ENCODE results near the gene NDRG4. TPM values are rescaled to one million over a fixed set of nuclear protein-coding genes. Genes with fewer than 3 reads are reported as not detected.

The NDRG4 gene
- total and polyA plus RNA-seq, 2 donors (not counting 1 experiment from before 2014, with no cell fraction given), result 0.96 to 1.1 TPM

- no peak for TF ChIP-seq EZH2 (IDR thresholded peaks at IDR 0.05; ENCODE audit: borderline replicate concordance, insufficient read depth, low read depth, low read length, poor library complexity, severe bottlenecking)
- TF ChIP-seq CTCF (IDR thresholded peaks at IDR 0.05), result no peak
- no peak for ATAC-seq (ENCODE audit: low read depth)
- Histone ChIP-seq H3K4me3 (ENCODE audit: control extremely low read depth in 1 of 5, extremely low read depth in 1 of 5, insufficient read depth in 1 of 5, low read depth in 2 of 5, low read length in 4 of 5) (no peak overlapping the region), H2AFZ (ENCODE audit: insufficient read depth, low read depth, low read length, poor library complexity, severe bottlenecking) (no peak overlapping the region), H3K27me3 (replicated peaks in 1 of 4; ENCODE audit: control extremely low read depth in 1 of 4, control insufficient read depth in 3 of 4, insufficient read depth in 4 of 4, low read length in 3 of 4) (peaks cover 0 to 43% (median 14%) of the 10 kb centered on the region in 4 experiments), H3K79me2 (ENCODE audit: control insufficient read depth, insufficient read depth, low read length) (no peaks in the 10 kb centered on the region), H3K4me1 (ENCODE audit: control insufficient read depth in 2 of 2, insufficient read depth in 2 of 2, low read length in 2 of 2) (peaks cover 12 to 14% of the 10 kb centered on the region in 2 donors), H3K27ac (ENCODE audit: low read length in 2 of 2) (no peak overlapping the region), H3K4me2 (replicated peaks; ENCODE audit: low read depth, low read length, poor library complexity, severe bottlenecking) (no peak overlapping the region), H3K9ac (ENCODE audit: low read length) (no peak overlapping the region), H4K20me1 (ENCODE audit: control insufficient read depth, insufficient read depth, low read length, poor library complexity, severe bottlenecking) (no peaks in the 10 kb centered on the region), H3K36me3 (replicated peaks in 1 of 2; ENCODE audit: control extremely low read depth in 1 of 2, control insufficient read depth in 1 of 2, extremely low read depth in 1 of 2, insufficient read depth in 2 of 2, low read length in 1 of 2) (no peaks in the 10 kb centered on the region), H3K9me3 (ENCODE audit: control extremely low read depth in 1 of 3, control insufficient read depth in 2 of 3, insufficient read depth in 1 of 3, low read length in 2 of 3) (no peaks in the 10 kb centered on the region)
- POLR2A ChIA-PET, result no interaction called here
- intact Hi-C loops (cut with micrococcal nuclease), result no loop called here
- Mint-ChIP-seq H3K27me3 (peaks cover 48% of the 10 kb centered on the region), H3K27ac (no peak overlapping the region), H3K9me3 (ENCODE audit: insufficient read depth) (no peaks in the 10 kb centered on the region), H3K4me3 (peak overlapping the region; percentile 35), H3K4me1 (peaks cover 11% of the 10 kb centered on the region)
- CTCF ChIA-PET, result no interaction called here
- DNase-seq, result no peak
- 79% methylated on average over 2 of the region's 3 CpGs for WGBS (ENCODE audit: insufficient coverage)
Measured at GRCh38 chr16:58466396-58466795, 33.5 kb upstream of the NDRG4 start.

GRCh38 chr16:58467905-58468304 lies 32.0 kb upstream of the NDRG4 start:
- Histone ChIP-seq H2AFZ (ENCODE audit: insufficient read depth, low read depth, low read length, poor library complexity, severe bottlenecking) (no peak overlapping the region), H3K36me3 (replicated peaks in 1 of 2; ENCODE audit: control extremely low read depth in 1 of 2, control insufficient read depth in 1 of 2, extremely low read depth in 1 of 2, insufficient read depth in 2 of 2, low read length in 1 of 2) (no peaks in the 10 kb centered on the region), H3K4me3 (ENCODE audit: control extremely low read depth in 1 of 5, extremely low read depth in 1 of 5, insufficient read depth in 1 of 5, low read depth in 2 of 5, low read length in 4 of 5) (no peak overlapping the region), H3K4me2 (replicated peaks; ENCODE audit: low read depth, low read length, poor library complexity, severe bottlenecking) (no peak overlapping the region), H4K20me1 (ENCODE audit: control insufficient read depth, insufficient read depth, low read length, poor library complexity, severe bottlenecking) (no peaks in the 10 kb centered on the region), H3K9me3 (ENCODE audit: control extremely low read depth in 1 of 3, control insufficient read depth in 2 of 3, insufficient read depth in 1 of 3, low read length in 2 of 3) (no peaks in the 10 kb centered on the region), H3K4me1 (ENCODE audit: control insufficient read depth in 2 of 2, insufficient read depth in 2 of 2, low read length in 2 of 2) (peaks cover 11 to 14% of the 10 kb centered on the region in 2 donors), H3K27me3 (replicated peaks in 1 of 4; ENCODE audit: control extremely low read depth in 1 of 4, control insufficient read depth in 3 of 4, insufficient read depth in 4 of 4, low read length in 3 of 4) (peaks cover 0 to 37% (median 11%) of the 10 kb centered on the region in 4 experiments), H3K79me2 (ENCODE audit: control insufficient read depth, insufficient read depth, low read length) (no peaks in the 10 kb centered on the region), H3K27ac (ENCODE audit: low read length in 2 of 2) (no peak overlapping the region), H3K9ac (ENCODE audit: low read length) (no peak overlapping the region)
- intact Hi-C loops (cut with micrococcal nuclease), result no loop called here
- H3K4me3 Mint-ChIP-seq, result no peak overlapping the region
- no peaks in the 10 kb centered on the region for H3K9me3 Mint-ChIP-seq (ENCODE audit: insufficient read depth)
- ATAC-seq (ENCODE audit: low read depth), result no peak
- CTCF ChIA-PET, result no interaction called here
- 90% methylated on average over 5 of the region's 5 CpGs for WGBS (ENCODE audit: insufficient coverage)
- POLR2A ChIA-PET, result no interaction called here
- H3K27ac Mint-ChIP-seq, result no peak overlapping the region
- TF ChIP-seq CTCF (IDR thresholded peaks at IDR 0.05) (no peak), EZH2 (IDR thresholded peaks at IDR 0.05; ENCODE audit: borderline replicate concordance, insufficient read depth, low read depth, low read length, poor library complexity, severe bottlenecking) (no peak)
- H3K4me1 Mint-ChIP-seq, result peaks cover 11% of the 10 kb centered on the region
- DNase-seq, result no peak
- H3K27me3 Mint-ChIP-seq, result peaks cover 44% of the 10 kb centered on the region
